Naive thymus-derived CD4-positive, alpha-beta T cell (primary cell): ENCODE data around the gene CYB561D1. TPM values are rescaled to one million over a fixed set of nuclear protein-coding genes. Genes with fewer than 3 reads are reported as not detected.

ENCODE experiments used
- ATAC-seq: fragments of 150-1000 bp; cut with Tn5 transposase; 2 replicates; pipeline ENCODE4 v1.10.0; 2021; ENCODE audit warnings: mild to moderate bottlenecking, moderate library complexity
- CTCF ChIA-PET: fragments of 350-600 bp; sonication (Branson Sonifier 250); formaldehyde crosslinking; loops from one replicate; lab custom pipeline; 2021; ENCODE audit warnings: antibody characterized with exemption; lab: Charles Lee
- POLR2A ChIA-PET: fragments of 350-600 bp; sonication (Branson Sonifier 250); formaldehyde crosslinking; loops from one replicate; lab custom pipeline; 2021; ENCODE audit warnings: antibody characterized with exemption, inconsistent platforms; lab: Charles Lee
- DNase-seq, 9 donors: peaks; one replicate each; pipeline versions ENCODE4 v3.0.0 to v3.0.0-alpha.2; 2020 to 2022; ENCODE audit warnings: mixed read lengths in 1 of 9
- H3K27ac ChIP-seq: one replicate; pipeline ENCODE4 v1.7.0; 2013; ENCODE audit warnings: mild to moderate bottlenecking, low read depth, low read length, moderate library complexity
- H3K27me3 ChIP-seq, 2 donors: one replicate each; pipeline ENCODE4 v1.7.0; 2013; ENCODE audit warnings: low read length in 2 of 2, mild to moderate bottlenecking in 2 of 2, moderate library complexity in 2 of 2; ENCODE audit not compliant: control insufficient read depth in 2 of 2, insufficient read depth in 2 of 2
- H3K36me3 ChIP-seq, 3 experiments: 1 replicate in 2 of 3; 2 replicates in 1 of 3; pipeline ENCODE4 v1.7.0; 2013; ENCODE audit warnings: low read length in 3 of 3, mild to moderate bottlenecking in 3 of 3, moderate library complexity in 1 of 3; ENCODE audit not compliant: insufficient read depth in 3 of 3, control insufficient read depth in 2 of 3
- H3K4me1 ChIP-seq, 2 donors: one replicate each; pipeline ENCODE4 v1.7.0; 2013; ENCODE audit warnings: low read length in 2 of 2, mild to moderate bottlenecking in 2 of 2, moderate library complexity in 1 of 2; ENCODE audit not compliant: control insufficient read depth in 2 of 2, insufficient read depth in 2 of 2
- H3K4me3 ChIP-seq: 2 replicates; pipeline ENCODE4 v1.7.0; 2013; ENCODE audit warnings: mild to moderate bottlenecking, low read length
- H3K9me3 ChIP-seq, 3 experiments: 1 replicate in 2 of 3; 2 replicates in 1 of 3; pipeline ENCODE4 v1.7.0; 2013; ENCODE audit warnings: low read length in 3 of 3; ENCODE audit not compliant: control insufficient read depth in 2 of 3
- H3K27ac Mint-ChIP-seq, 9 donors: one replicate each; pipeline ENCODE4 v1.8.0; 2020 to 2022; ENCODE audit warnings: mixed read lengths in 9 of 9, mild to moderate bottlenecking in 8 of 9, moderate library complexity in 5 of 9, inconsistent platforms in 2 of 9
- H3K27me3 Mint-ChIP-seq, 5 donors: one replicate each; pipeline ENCODE4 v1.8.0; 2021 to 2022; ENCODE audit warnings: mixed read lengths in 5 of 5, mild to moderate bottlenecking in 1 of 5
- H3K36me3 Mint-ChIP-seq, 5 donors: one replicate each; pipeline ENCODE4 v1.8.0; 2020 to 2022; ENCODE audit warnings: mixed read lengths in 5 of 5, mild to moderate bottlenecking in 3 of 5, inconsistent platforms in 1 of 5
- H3K4me1 Mint-ChIP-seq, 7 donors: one replicate each; pipeline ENCODE4 v1.8.0; 2020 to 2022; ENCODE audit warnings: mixed read lengths in 7 of 7, mild to moderate bottlenecking in 3 of 7, inconsistent platforms in 1 of 7
- H3K4me3 Mint-ChIP-seq, 10 donors: one replicate each; pipeline ENCODE4 v1.8.0; 2020 to 2022; ENCODE audit warnings: mild to moderate bottlenecking in 10 of 10, mixed read lengths in 10 of 10, moderate library complexity in 6 of 10, inconsistent platforms in 2 of 10
- H3K9me3 Mint-ChIP-seq, 11 donors: one replicate each; pipeline ENCODE4 v1.8.0; 2020 to 2022; ENCODE audit warnings: mixed read lengths in 11 of 11, mild to moderate bottlenecking in 4 of 11, inconsistent platforms in 1 of 11, moderate library complexity in 1 of 11
- intact Hi-C, 2 donors: fragments of 100-400 bp; cut with micrococcal nuclease; formaldehyde crosslinking; loops; one replicate each; pipeline ENCODE4 v1.15.1; 2023
- polyA plus RNA-seq, 2 donors: library from polyadenylated mRNA; unstranded; fragments of 300-500 nt; fragmentation: Illumina TruSeq; gene quantifications; one replicate each; pipeline ENCODE4 v1.2.3, GENCODE V29; 2021
- total RNA-seq, 6 experiments: library from RNA in 5 of 6; stranded (reverse) in 5 of 6; gene quantifications; 1 replicate in 5 of 6; 2 replicates in 1 of 6; pipeline ENCODE4 v1.2.3 and lab custom pipeline; 2021 to 2026

Gene CYB561D1
- total and polyA plus RNA-seq, 7 experiments from 2014 or later = 13.5 to 41.5 (median 24.1) TPM

DNA sequence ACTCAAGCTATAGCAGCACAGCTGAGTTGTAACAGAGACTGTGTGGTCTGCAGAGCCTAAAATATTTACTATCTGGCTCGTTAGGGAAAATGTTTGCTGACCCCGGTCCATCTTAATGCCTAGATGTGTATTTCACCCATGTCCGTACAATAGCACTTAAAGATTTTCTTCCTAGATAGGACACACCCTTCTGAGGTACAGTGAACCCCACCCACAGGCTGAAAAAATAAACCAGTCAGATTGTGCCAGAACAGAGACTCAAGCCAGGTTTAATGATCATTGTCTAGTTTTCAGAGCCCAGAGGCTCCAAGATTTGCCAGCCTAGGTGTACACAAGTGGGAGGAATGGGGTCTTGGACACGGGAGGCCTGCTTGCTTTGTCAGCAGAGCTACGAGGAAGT lies 10.0 kb downstream of the CYB561D1 start:
- CTCF ChIA-PET = interaction anchor here (2.3 to 32.6 kb wide), 4 partner anchors 4 to 33 kb away, joined by 6 to 1240 read pairs (median 417); partner anchors contain the start of genes AMIGO1, ATXN7L2, CYB561D1 and GPR61
- H3K27ac ChIP-seq = peak overlapping the region; percentile 82
- H3K36me3 ChIP-seq = peaks cover 0 to 30% (median 0%) of the 10 kb centered on the region in 3 experiments
- H3K36me3 Mint-ChIP-seq = peaks cover 9 to 46% (median 38%) of the 10 kb centered on the region in 5 donors
- POLR2A ChIA-PET = interaction anchor here (1.3 to 29.8 kb wide), 4 partner anchors 2 to 79 kb away, joined by 4 to 520 read pairs (median 478); partner anchors contain the start of genes AMIGO1, ATXN7L2 and CYB561D1
- peaks cover 58 to 99% (median 95%) of the 10 kb centered on the region in 7 donors for H3K4me1 Mint-ChIP-seq
- ATAC-seq (no peak), DNase-seq (no peak)
- H3K27me3 Mint-ChIP-seq = peaks cover 0 to 12% (median 0%) of the 10 kb centered on the region in 5 donors
- H3K9me3 Mint-ChIP-seq = peaks cover 0 to 36% (median 5%) of the 10 kb centered on the region in 11 donors
- H3K4me3 ChIP-seq = peak overlapping the region; percentile 34
- H3K4me1 ChIP-seq = peaks cover 64 to 75% of the 10 kb centered on the region in 2 donors
- peak overlapping the region; percentile 70 to 99 (median 98) for H3K27ac Mint-ChIP-seq
- intact Hi-C loops = loop anchor here in 1 of 2 donors (2.0 to 10.0 kb wide), 3 partner anchors 21 to 833 kb away; partner anchors contain the start of genes ATXN7L2, CLCC1 and RBM15
- peak overlapping the region; percentile 76 to 98 (median 89) for H3K4me3 Mint-ChIP-seq
- no peaks in the 10 kb centered on the region for H3K27me3 ChIP-seq
- peaks cover 0 to 19% (median 0%) of the 10 kb centered on the region in 3 experiments for H3K9me3 ChIP-seq

DNA sequence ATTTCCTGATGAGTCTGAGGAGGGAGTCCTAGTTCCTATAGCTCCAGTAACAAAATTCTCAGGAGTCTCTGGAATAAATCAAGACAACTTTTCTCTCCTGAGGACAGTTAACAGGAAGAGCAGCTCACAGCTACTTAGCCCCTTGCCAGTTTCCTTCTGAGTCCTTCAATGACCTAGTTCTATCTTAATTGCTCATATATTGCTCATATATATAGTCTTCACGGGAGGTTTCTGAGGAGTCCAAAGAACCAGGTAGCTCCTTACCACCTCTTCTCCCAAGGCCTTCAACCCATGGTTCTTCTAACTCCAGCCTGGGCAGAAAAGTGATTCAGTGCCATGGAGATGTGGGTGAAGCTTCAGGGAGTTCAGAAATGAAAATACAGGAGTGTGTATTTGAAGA lies 11.1 kb downstream of the CYB561D1 start:
- H3K27ac ChIP-seq = peak overlapping the region; percentile 82
- POLR2A ChIA-PET = interaction anchor here (1.3 to 29.8 kb wide), 4 partner anchors 1 to 80 kb away, joined by 4 to 520 read pairs (median 478); partner anchors contain the start of genes AMIGO1, ATXN7L2 and CYB561D1
- peaks cover 56 to 68% of the 10 kb centered on the region in 2 donors for H3K4me1 ChIP-seq
- intact Hi-C loops = loop anchor here in 1 of 2 donors (5.0 to 10.0 kb wide), 2 partner anchors 540 to 832 kb away; partner anchors contain the start of genes CLCC1 and RBM15
- peaks cover 0 to 17% (median 0%) of the 10 kb centered on the region in 5 donors for H3K27me3 Mint-ChIP-seq
- CTCF ChIA-PET = interaction anchor here (0.7 to 32.6 kb wide), 3 partner anchors 12 to 45 kb away, joined by 3 to 1240 read pairs (median 417); partner anchors contain the start of genes ATXN7L2, CYB561D1 and GPR61
- H3K9me3 ChIP-seq = peaks cover 0 to 19% (median 0%) of the 10 kb centered on the region in 3 experiments
- peak overlapping the region in 8 of 9 donors; percentile 96 to 99 (median 98) for H3K27ac Mint-ChIP-seq
- H3K36me3 Mint-ChIP-seq = peaks cover 9 to 44% (median 36%) of the 10 kb centered on the region in 5 donors
- peak overlapping the region; percentile 35 for H3K4me3 ChIP-seq
- peaks cover 54 to 94% (median 90%) of the 10 kb centered on the region in 7 donors for H3K4me1 Mint-ChIP-seq
- peaks cover 0 to 40% (median 5%) of the 10 kb centered on the region in 11 donors for H3K9me3 Mint-ChIP-seq
- no peak for ATAC-seq
- no peak for DNase-seq
- H3K4me3 Mint-ChIP-seq = peak overlapping the region; percentile 22 to 98 (median 89)
- H3K36me3 ChIP-seq = peaks cover 0 to 30% (median 0%) of the 10 kb centered on the region in 3 experiments
- no peaks in the 10 kb centered on the region for H3K27me3 ChIP-seq

DNA sequence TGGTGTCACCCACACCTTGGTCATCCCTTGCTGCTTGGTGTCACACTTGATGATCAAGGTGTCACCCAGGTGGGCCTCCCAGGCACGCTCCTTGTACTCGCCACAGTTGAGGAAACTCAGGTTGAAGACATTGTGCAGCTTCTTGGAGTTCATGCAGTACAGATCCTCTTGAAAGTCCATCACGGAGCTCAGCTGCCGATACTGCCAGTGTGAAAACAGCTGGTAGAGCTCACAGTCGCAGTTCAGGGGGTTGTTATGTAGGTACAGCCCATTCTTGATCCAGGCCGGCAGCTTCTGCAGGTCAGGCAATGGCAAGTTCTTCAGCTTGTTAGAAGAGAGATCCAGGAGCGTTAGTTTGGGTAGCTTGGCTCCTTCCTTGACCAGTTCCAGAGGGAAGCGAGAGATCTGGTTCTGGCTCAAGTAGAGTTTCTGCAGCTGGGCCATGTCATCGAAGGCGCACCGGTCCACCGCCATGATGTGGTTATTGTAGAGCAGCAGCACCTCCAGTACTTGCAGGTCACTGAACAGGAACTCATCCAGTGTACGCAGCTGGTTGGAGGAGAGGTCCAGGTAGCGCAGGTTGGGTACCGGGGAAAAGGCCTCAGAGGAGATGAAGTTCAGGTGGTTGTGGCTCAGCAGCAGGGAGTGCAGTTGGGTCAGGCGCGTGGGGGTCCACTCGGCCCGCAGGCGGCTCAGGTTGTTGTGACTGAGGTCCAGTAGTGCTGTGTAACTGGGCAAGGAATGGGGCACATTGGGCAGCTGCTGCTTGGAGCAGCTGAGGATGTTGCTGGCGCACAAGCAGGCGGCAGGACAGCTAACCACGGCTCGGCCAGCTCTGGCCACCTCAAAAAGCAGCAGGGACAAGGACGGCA lies 14.3 kb downstream of the CYB561D1 start:
- CTCF ChIA-PET = interaction anchor here (0.5 to 32.6 kb wide), 4 partner anchors 15 to 501 kb away, joined by 3 to 1240 read pairs (median 210); partner anchors contain the start of genes ATXN7L2, CYB561D1 and GPR61
- H3K4me3 ChIP-seq = peak overlapping the region; percentile 75
- H3K27ac Mint-ChIP-seq = peak overlapping the region in 8 of 9 donors; percentile 88 to 99 (median 96)
- H3K27me3 ChIP-seq = no peaks in the 10 kb centered on the region
- H3K9me3 Mint-ChIP-seq = peaks cover 0 to 41% (median 5%) of the 10 kb centered on the region in 11 donors
- peaks cover 45 to 82% (median 77%) of the 10 kb centered on the region in 7 donors for H3K4me1 Mint-ChIP-seq
- H3K4me1 ChIP-seq = peaks cover 29 to 59% of the 10 kb centered on the region in 2 donors
- DNase-seq (no peak), ATAC-seq (no peak)
- H3K36me3 ChIP-seq = peaks cover 0 to 30% (median 0%) of the 10 kb centered on the region in 3 experiments
- peak overlapping the region; percentile 84 to 95 (median 92) for H3K4me3 Mint-ChIP-seq
- POLR2A ChIA-PET = interaction anchor here (1.2 to 29.8 kb wide), 3 partner anchors 14 to 522 kb away, joined by 4 to 520 read pairs (median 478); partner anchors contain the start of genes ATXN7L2 and CYB561D1
- peaks cover 0 to 19% (median 0%) of the 10 kb centered on the region in 3 experiments for H3K9me3 ChIP-seq
- peak overlapping the region; percentile 81 for H3K27ac ChIP-seq
- H3K27me3 Mint-ChIP-seq = peaks cover 0 to 44% (median 0%) of the 10 kb centered on the region in 5 donors
- intact Hi-C loops = loop anchor here in 1 of 2 donors (10.0 kb wide), 1 partner anchor 543 kb away; the partner anchor contains the start of gene CLCC1
- peaks cover 7 to 40% (median 26%) of the 10 kb centered on the region in 5 donors for H3K36me3 Mint-ChIP-seq

DNA sequence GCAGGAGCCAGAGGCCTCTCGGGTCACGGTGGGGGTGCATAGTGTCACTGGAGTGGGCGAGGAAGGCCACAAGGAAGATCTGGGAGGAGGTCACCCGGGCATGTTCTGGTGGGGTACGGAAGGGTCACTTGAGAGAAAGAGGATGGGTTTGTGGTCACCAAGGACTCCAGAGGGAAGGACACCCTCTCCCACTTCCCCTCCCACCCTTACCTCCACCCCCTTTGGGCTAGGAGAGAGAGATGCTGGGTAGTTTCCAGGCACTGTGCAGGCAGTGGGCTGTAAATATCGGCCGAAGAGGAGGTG lies 14.9 kb downstream of the CYB561D1 start:
- H3K4me1 Mint-ChIP-seq = peaks cover 41 to 81% (median 74%) of the 10 kb centered on the region in 7 donors
- H3K9me3 Mint-ChIP-seq = peaks cover 0 to 41% (median 5%) of the 10 kb centered on the region in 11 donors
- Histone ChIP-seq H3K4me1 (peaks cover 27 to 59% of the 10 kb centered on the region in 2 donors), H3K27ac (peak overlapping the region; percentile 81), H3K9me3 (peaks cover 0 to 19% (median 0%) of the 10 kb centered on the region in 3 experiments), H3K4me3 (peak overlapping the region; percentile 75), H3K27me3 (no peaks in the 10 kb centered on the region), H3K36me3 (peaks cover 0 to 30% (median 0%) of the 10 kb centered on the region in 3 experiments)
- H3K36me3 Mint-ChIP-seq = peaks cover 7 to 40% (median 24%) of the 10 kb centered on the region in 5 donors
- ChIA-PET CTCF (interaction anchor here (1.2 to 32.6 kb wide), 4 partner anchors 16 to 232 kb away, joined by 3 to 1240 read pairs (median 210); partner anchors contain the start of genes ATXN7L2, CYB561D1 and GPR61), POLR2A (interaction anchor here (1.4 to 29.8 kb wide), 3 partner anchors 15 to 39 kb away, joined by 4 to 520 read pairs (median 478); partner anchors contain the start of genes ATXN7L2, CYB561D1 and GNAI3)
- peak overlapping the region in 8 of 9 donors; percentile 88 to 99 (median 96) for H3K27ac Mint-ChIP-seq
- intact Hi-C loops = loop anchor here in 1 of 2 donors (1.0 to 10.0 kb wide), 3 partner anchors 15 to 544 kb away; partner anchors contain the start of genes ATXN7L2, CLCC1 and CYB561D1
- DNase-seq (no peak), ATAC-seq (peak; percentile 1)
- peaks cover 0 to 47% (median 0%) of the 10 kb centered on the region in 5 donors for H3K27me3 Mint-ChIP-seq
- peak overlapping the region; percentile 84 to 95 (median 92) for H3K4me3 Mint-ChIP-seq

DNA sequence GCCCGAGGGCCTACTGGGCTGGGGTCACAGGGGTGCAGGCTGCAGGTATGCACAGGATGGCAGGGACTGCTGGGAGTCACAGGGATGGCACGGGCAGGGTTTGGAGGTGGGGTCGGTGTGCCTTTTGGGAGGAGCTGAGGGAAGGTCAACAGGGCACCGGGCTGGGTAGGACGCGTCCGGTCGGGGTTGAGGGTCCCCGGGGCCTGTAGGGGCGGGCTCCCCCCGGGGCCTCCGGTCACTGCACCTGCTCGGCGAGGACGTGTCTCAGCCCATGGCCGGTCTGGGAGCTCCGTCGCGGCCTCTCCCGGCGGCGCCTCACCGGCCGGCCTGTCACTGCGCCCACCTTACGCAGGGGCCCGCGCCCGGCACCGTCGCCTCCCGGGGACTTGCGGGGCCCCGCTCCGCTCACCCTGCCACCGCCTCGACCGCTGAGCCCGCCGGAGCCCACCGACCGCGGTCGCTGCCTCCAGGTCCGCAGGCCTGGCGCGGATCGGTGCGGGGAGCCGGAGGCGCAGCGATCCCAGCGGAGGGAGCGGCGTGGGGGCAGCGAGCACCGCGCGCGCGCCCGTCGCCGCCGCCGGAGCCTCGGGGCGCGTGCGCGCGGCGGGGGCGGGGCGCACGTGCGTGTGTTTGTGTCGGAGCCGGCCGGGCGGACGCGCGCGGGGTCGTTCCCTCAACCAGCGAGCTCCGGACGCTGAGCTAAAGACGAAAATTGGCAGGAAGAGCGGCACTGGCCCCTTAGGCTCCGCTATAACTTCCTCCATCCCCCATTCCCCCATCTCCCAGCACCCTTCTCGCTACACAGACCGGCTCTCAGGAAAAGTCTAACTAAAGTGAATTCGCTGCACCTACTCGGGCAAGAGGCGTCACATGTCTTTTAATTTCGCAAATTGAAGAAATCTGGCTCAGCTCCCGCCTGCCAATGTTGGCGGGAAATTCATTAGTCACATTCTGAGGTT lies 15.6 kb downstream of the CYB561D1 start, which contains the start of gene AMIGO1:
AMIGO1 (minus strand) TSS at position 552 of the 959 bp plus-strand sequence. CDS start 815 bp downstream, outside the sequence.
- Mint-ChIP-seq H3K4me1 (peaks cover 37 to 75% (median 68%) of the 10 kb centered on the region in 7 donors), H3K36me3 (peaks cover 4 to 39% (median 22%) of the 10 kb centered on the region in 5 donors), H3K27me3 (peaks cover 0 to 47% (median 0%) of the 10 kb centered on the region in 5 donors), H3K27ac (peak within 1 kb of the TSS in 8 of 9 donors; percentile 94 to 99 (median 98)), H3K4me3 (peak within 1 kb of the TSS; percentile 91 to 97 (median 96)), H3K9me3 (peaks cover 0 to 41% (median 5%) of the 10 kb centered on the region in 11 donors)
- Histone ChIP-seq H3K27me3 (no peaks in the 10 kb centered on the region), H3K4me1 (peaks cover 22 to 58% of the 10 kb centered on the region in 2 donors), H3K36me3 (peaks cover 0 to 30% (median 0%) of the 10 kb centered on the region in 3 experiments), H3K27ac (peak within 1 kb of the TSS; percentile 81), H3K4me3 (peak within 1 kb of the TSS; percentile 75), H3K9me3 (peaks cover 0 to 19% (median 0%) of the 10 kb centered on the region in 3 experiments)
- CTCF ChIA-PET = interaction anchor here (1.2 to 32.6 kb wide), 4 partner anchors 16 to 232 kb away, joined by 3 to 1240 read pairs (median 210); partner anchors contain the start of genes ATXN7L2, CYB561D1 and GPR61
- DNase-seq (peak; percentile 61 to 76 (median 71)), ATAC-seq (peak; percentile 88)
- intact Hi-C loops = loop anchor here (1.0 to 10.0 kb wide), 4 partner anchors 7 to 545 kb away; partner anchors contain the start of genes ATXN7L2 (in 1 of the 2), CLCC1 (in 1 of the 2) and CYB561D1 (in 1 of the 2)
- POLR2A ChIA-PET = interaction anchor here (0.9 to 29.8 kb wide), 5 partner anchors 9 to 39 kb away, joined by 3 to 520 read pairs (median 4); partner anchors contain the start of genes ATXN7L2, CYB561D1 and GNAI3
